ENCODE measurements around the gene SEC24D. TPM values are rescaled to one million over a fixed set of nuclear protein-coding genes. Genes with fewer than 3 reads are reported as not detected.
A peak's percentile ranks its signal among the peaks of the same experiment; 100 is the strongest.

Gene SEC24D
- total RNA-seq, 2 experiments from 2014 or later, result 25.2 to 26.4 TPM

- H3K36me3 Mint-ChIP-seq (ENCODE audit: low read depth), result peaks cover 9% of the 10 kb centered on the region
- H3K9me3 Mint-ChIP-seq, result peaks cover 3% of the 10 kb centered on the region
- ATAC-seq (peak; percentile 32), DNase-seq (peak; percentile 13)
- CTCF ChIA-PET, result interaction anchor here (1.4 to 7.5 kb wide), 3 partner anchors 12 to 82 kb away, joined by 3 to 42 read pairs (median 17); no protein-coding TSS in a partner anchor
- H3K4me3 Mint-ChIP-seq, result peak overlapping the region; percentile 82
- TF ChIP-seq CTCF (IDR thresholded peaks at IDR 0.05), result no peak
- intact Hi-C loops (cut with micrococcal nuclease), result no loop called here
- peaks cover 5% of the 10 kb centered on the region for H3K27me3 Mint-ChIP-seq
- peaks cover 22% of the 10 kb centered on the region for H3K4me1 Mint-ChIP-seq (ENCODE audit: low read depth)
- POLR2A ChIA-PET, result interaction anchor here (1.0 to 2.0 kb wide), 4 partner anchors 9 to 22 kb away, joined by 3 to 7 read pairs (median 4); no protein-coding TSS in a partner anchor
- peak overlapping the region; percentile 83 for H3K27ac Mint-ChIP-seq
These were observed 14.1 kb upstream of the SEC24D start for GRCh38 chr4:118849867-118850487.

DNA sequence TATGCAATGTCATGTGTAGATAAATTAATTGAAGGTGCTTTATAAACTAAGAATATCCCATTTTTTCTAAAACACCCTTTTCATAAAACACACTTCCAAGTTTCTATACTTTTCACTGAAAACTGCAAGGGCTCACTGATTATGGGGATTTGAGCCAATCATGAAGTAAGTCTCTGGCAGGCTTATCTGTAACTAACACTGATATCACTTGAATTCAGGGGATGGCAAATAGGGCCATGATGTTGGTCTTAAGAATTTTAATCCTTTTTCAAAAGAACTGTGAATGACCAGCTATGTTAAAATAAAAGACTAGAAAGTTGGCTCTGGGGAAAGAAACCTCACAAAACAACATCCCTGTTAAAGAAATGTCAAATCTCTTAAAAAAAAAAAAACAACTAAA lies 13.0 kb upstream of the SEC24D start:
- POLR2A ChIA-PET, result interaction anchor here (2.0 kb wide), 1 partner anchor 11 kb away, joined by 7 read pairs; no protein-coding TSS in a partner anchor
- Mint-ChIP-seq H3K36me3 (ENCODE audit: low read depth) (peaks cover 9% of the 10 kb centered on the region), H3K4me1 (ENCODE audit: low read depth) (peaks cover 20% of the 10 kb centered on the region), H3K27me3 (peaks cover 5% of the 10 kb centered on the region), H3K27ac (no peak overlapping the region), H3K9me3 (peaks cover 3% of the 10 kb centered on the region), H3K4me3 (no peak overlapping the region)
- intact Hi-C loops (cut with micrococcal nuclease), result no loop called here
- no peak for TF ChIP-seq CTCF (IDR thresholded peaks at IDR 0.05)
- ATAC-seq (no peak), DNase-seq (no peak)
- CTCF ChIA-PET, result interaction anchor here (3.1 kb wide), 1 partner anchor 11 kb away, joined by 17 read pairs; no protein-coding TSS in a partner anchor

GRCh38 chr4:118848242-118848641 lies 12.3 kb upstream of the SEC24D start:
- peaks cover 13% of the 10 kb centered on the region for H3K4me1 Mint-ChIP-seq (ENCODE audit: low read depth)
- H3K4me3 Mint-ChIP-seq, result no peak overlapping the region
- intact Hi-C loops (cut with micrococcal nuclease), result no loop called here
- no peak overlapping the region for H3K27ac Mint-ChIP-seq
- POLR2A ChIA-PET, result no interaction called here
- peaks cover 3% of the 10 kb centered on the region for H3K9me3 Mint-ChIP-seq
- H3K27me3 Mint-ChIP-seq, result peaks cover 5% of the 10 kb centered on the region
- peaks cover 9% of the 10 kb centered on the region for H3K36me3 Mint-ChIP-seq (ENCODE audit: low read depth)
- no peak for ATAC-seq
- TF ChIP-seq CTCF (IDR thresholded peaks at IDR 0.05), result no peak
- no peak for DNase-seq
- CTCF ChIA-PET, result interaction anchor here (1.4 kb wide), 1 partner anchor 10 kb away, joined by 7 read pairs; no protein-coding TSS in a partner anchor

DNA sequence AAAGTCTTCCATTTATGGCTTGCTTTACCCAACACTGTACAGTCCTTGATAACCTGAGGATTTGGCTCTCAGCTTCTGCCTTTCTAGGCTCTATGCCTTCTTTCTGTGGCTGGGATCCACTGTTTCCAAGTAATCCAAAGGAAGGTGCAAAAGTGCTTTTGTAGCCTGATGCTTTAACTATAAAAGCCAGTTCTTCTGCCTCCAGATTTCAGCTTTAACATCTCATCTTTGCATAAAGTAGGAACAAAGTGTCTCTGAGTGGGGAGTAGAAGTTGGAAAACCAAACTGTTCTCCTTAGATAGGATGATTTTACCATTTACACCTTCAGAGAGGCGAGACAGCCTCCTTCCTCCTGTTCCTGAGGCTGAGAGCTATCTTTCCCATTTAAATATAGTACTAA lies 11.1 kb upstream of the SEC24D start:
- intact Hi-C loops (cut with micrococcal nuclease), result no loop called here
- ChIA-PET CTCF (interaction anchor here (1.1 to 2.0 kb wide), 4 partner anchors 8 to 75 kb away, joined by 4 to 7 read pairs (median 6); no protein-coding TSS in a partner anchor), POLR2A (no interaction called here)
- ATAC-seq (no peak), DNase-seq (no peak)
- peaks cover 5% of the 10 kb centered on the region for H3K27me3 Mint-ChIP-seq
- no peak overlapping the region for H3K4me3 Mint-ChIP-seq
- peaks cover 10% of the 10 kb centered on the region for H3K4me1 Mint-ChIP-seq (ENCODE audit: low read depth)
- H3K9me3 Mint-ChIP-seq, result peaks cover 3% of the 10 kb centered on the region
- H3K36me3 Mint-ChIP-seq (ENCODE audit: low read depth), result peaks cover 3% of the 10 kb centered on the region
- H3K27ac Mint-ChIP-seq, result no peak overlapping the region
- TF ChIP-seq CTCF (IDR thresholded peaks at IDR 0.05), result no peak

DNA sequence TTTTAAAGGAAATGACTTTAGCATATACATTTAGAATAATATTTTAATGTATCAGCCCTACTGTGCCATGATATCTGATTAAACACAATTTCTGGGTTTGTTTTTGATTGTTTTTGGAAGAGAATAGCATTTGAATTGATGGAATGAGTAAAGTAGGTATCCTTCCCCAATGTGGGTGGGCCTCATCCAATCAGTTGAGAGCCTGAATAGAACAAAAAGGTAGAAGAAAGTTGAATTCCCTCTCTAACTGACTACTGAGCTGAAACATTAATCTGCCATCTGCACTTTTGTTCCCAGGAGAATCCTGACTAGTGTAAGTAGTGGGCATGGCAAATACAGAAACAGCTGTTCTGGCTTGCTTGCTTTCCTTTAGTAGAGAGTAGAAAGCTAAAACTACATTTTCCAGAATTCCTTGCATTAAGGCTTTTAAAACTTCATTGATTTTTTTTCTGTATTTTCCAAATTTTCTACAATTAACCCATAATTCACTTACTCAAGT lies 9.7 kb upstream of the SEC24D start:
- Mint-ChIP-seq H3K4me3 (no peak overlapping the region), H3K27ac (no peak overlapping the region), H3K9me3 (peaks cover 3% of the 10 kb centered on the region), H3K4me1 (ENCODE audit: low read depth) (peaks cover 7% of the 10 kb centered on the region), H3K36me3 (ENCODE audit: low read depth) (peaks cover under 1% of the 10 kb centered on the region), H3K27me3 (peaks cover 5% of the 10 kb centered on the region)
- CTCF ChIA-PET, result interaction anchor here (0.6 to 2.0 kb wide), 3 partner anchors 11 to 164 kb away, joined by 3 to 6 read pairs (median 4); no protein-coding TSS in a partner anchor
- DNase-seq (no peak), ATAC-seq (no peak)
- POLR2A ChIA-PET, result no interaction called here
- intact Hi-C loops (cut with micrococcal nuclease), result no loop called here
- TF ChIP-seq CTCF (IDR thresholded peaks at IDR 0.05), result no peak
